CD4-positive, alpha-beta T cell (primary cell): ENCODE measurements around the gene RHBDF1. TPM values are rescaled to one million over a fixed set of nuclear protein-coding genes. Genes with fewer than 3 reads are reported as not detected.

ENCODE experiments used
- ATAC-seq: fragments of 200-7000 bp; cut with Tn5 transposase; one replicate; pipeline ENCODE4 v1.10.0; 2022; ENCODE audit warnings: mild to moderate bottlenecking; ENCODE audit not compliant: poor library complexity
- CTCF ChIA-PET: fragments of 350-600 bp; sonication (Branson Sonifier 250); formaldehyde crosslinking; loops from one replicate; lab custom pipeline; 2021; ENCODE audit warnings: antibody characterized with exemption, inconsistent platforms; lab: Charles Lee
- POLR2A ChIA-PET: fragments of 350-600 bp; sonication (Branson Sonifier 250); formaldehyde crosslinking; loops from one replicate; lab custom pipeline; 2021; ENCODE audit warnings: antibody characterized with exemption, inconsistent platforms; lab: Charles Lee
- DNase-seq, 14 experiments: peaks; one replicate each; pipeline ENCODE4 v3.0.0-alpha.2; 2013 to 2020; ENCODE audit warnings: mixed read lengths in 2 of 14
- H3K27ac ChIP-seq, 2 donors: one replicate each; pipeline versions ENCODE4 v1.5.1 to v1.7.0; 2013; ENCODE audit warnings: low read length in 2 of 2, low read depth in 1 of 2, mild to moderate bottlenecking in 1 of 2
- H3K27me3 ChIP-seq, 2 experiments: 1 replicate in 1 of 2; 2 replicates in 1 of 2; pipeline versions ENCODE4 v1.6.1 to v1.7.0; 2013; ENCODE audit warnings: low read length in 2 of 2, control low read depth in 1 of 2, mild to moderate bottlenecking in 1 of 2, moderate library complexity in 1 of 2; ENCODE audit not compliant: insufficient read depth in 2 of 2, control insufficient read depth in 1 of 2
- H3K36me3 ChIP-seq: one replicate; pipeline ENCODE4 v1.6.1; 2013; ENCODE audit warnings: low read length, control low read depth; ENCODE audit not compliant: insufficient read depth
- H3K4me1 ChIP-seq: one replicate; pipeline ENCODE4 v1.6.1; 2013; ENCODE audit warnings: low read length, control low read depth; ENCODE audit not compliant: insufficient read depth
- H3K4me3 ChIP-seq: one replicate; pipeline ENCODE4 v1.5.1; 2013; ENCODE audit warnings: mild to moderate bottlenecking, low read length, moderate library complexity
- H3K9me3 ChIP-seq, 2 experiments: 1 replicate in 1 of 2; 2 replicates in 1 of 2; pipeline versions ENCODE4 v1.6.1 to v1.7.0; 2013; ENCODE audit warnings: low read length in 2 of 2, mild to moderate bottlenecking in 2 of 2, control low read depth in 1 of 2, moderate library complexity in 1 of 2; ENCODE audit not compliant: control insufficient read depth in 1 of 2, insufficient read depth in 1 of 2
- H3K27ac Mint-ChIP-seq: one replicate; pipeline ENCODE4 v1.8.0; 2020; ENCODE audit warnings: mixed read lengths
- H3K27me3 Mint-ChIP-seq: one replicate; pipeline ENCODE4 v1.8.0; 2021; ENCODE audit warnings: mixed read lengths
- H3K36me3 Mint-ChIP-seq: one replicate; pipeline ENCODE4 v1.8.0; 2021; ENCODE audit warnings: low read depth, mixed read lengths
- H3K4me1 Mint-ChIP-seq: one replicate; pipeline ENCODE4 v1.8.0; 2021; ENCODE audit warnings: low read depth, mixed read lengths
- H3K4me3 Mint-ChIP-seq: one replicate; pipeline ENCODE4 v1.8.0; 2020; ENCODE audit warnings: mild to moderate bottlenecking, mixed read lengths
- H3K9me3 Mint-ChIP-seq: one replicate; pipeline ENCODE4 v1.8.0; 2020; ENCODE audit warnings: mixed read lengths
- intact Hi-C, 2 experiments: fragments of 100-400 bp; cut with DNase I in 1 of 2; cut with micrococcal nuclease in 1 of 2; formaldehyde crosslinking; loops; one replicate each; pipeline versions ENCODE4 v1.15.1 to v1.9.0; 2023 to 2025; cut with DNase I, micrococcal nuclease
- total RNA-seq, 174 experiments: library from RNA in 2 of 174; stranded (reverse) in 2 of 174; gene quantifications; one replicate each; pipeline ENCODE4 v1.2.3 and lab custom pipeline; 2021 to 2026
- TF ChIP-seq, protein P1 (sequence below): fragments of 200-600 bp; IDR thresholded peaks from one replicate; pipeline ENCODE4 v1.8.0; 2022; ENCODE audit warnings: antibody characterized with exemption, mild to moderate bottlenecking

The RHBDF1 gene
- total RNA-seq, 2 experiments from 2014 or later = 0.33 to 0.34 TPM

DNA sequence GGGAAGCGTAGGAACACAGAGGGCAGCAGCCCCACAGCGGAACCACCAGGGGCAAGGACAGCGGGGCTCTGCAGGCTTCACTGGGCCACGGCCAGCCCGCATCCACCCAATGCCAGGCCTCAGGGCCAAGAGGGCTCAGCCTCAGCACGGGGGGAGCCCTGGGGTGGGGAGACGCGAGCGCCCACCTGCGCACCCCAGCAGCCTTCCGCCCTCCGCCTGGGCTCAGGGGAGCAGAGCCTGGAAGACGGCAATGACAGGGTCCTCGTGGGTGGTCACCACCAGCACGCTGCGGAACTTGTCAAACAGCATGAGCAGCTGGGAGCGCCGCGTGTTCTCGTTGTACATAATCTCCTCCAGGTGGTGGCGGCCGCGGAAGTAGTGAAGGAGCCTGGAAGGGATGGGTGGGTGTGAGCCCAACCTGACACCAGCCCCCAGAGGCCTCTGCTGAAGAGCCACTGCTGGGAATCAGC lies 14.1 kb upstream of the RHBDF1 start:
- no peak overlapping the region for H3K27ac ChIP-seq
- Mint-ChIP-seq H3K4me3 (no peak overlapping the region), H3K4me1 (peaks cover 28% of the 10 kb centered on the region), H3K27ac (no peak overlapping the region), H3K36me3 (peaks cover 28% of the 10 kb centered on the region), H3K27me3 (no peaks in the 10 kb centered on the region), H3K9me3 (no peaks in the 10 kb centered on the region)
- TF ChIP-seq, protein P1, sequence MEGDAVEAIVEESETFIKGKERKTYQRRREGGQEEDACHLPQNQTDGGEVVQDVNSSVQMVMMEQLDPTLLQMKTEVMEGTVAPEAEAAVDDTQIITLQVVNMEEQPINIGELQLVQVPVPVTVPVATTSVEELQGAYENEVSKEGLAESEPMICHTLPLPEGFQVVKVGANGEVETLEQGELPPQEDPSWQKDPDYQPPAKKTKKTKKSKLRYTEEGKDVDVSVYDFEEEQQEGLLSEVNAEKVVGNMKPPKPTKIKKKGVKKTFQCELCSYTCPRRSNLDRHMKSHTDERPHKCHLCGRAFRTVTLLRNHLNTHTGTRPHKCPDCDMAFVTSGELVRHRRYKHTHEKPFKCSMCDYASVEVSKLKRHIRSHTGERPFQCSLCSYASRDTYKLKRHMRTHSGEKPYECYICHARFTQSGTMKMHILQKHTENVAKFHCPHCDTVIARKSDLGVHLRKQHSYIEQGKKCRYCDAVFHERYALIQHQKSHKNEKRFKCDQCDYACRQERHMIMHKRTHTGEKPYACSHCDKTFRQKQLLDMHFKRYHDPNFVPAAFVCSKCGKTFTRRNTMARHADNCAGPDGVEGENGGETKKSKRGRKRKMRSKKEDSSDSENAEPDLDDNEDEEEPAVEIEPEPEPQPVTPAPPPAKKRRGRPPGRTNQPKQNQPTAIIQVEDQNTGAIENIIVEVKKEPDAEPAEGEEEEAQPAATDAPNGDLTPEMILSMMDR = no peak
- no peaks in the 10 kb centered on the region for H3K9me3 ChIP-seq
- intact Hi-C loops = no loop called here
- ATAC-seq (no peak), DNase-seq (no peak)
- H3K4me1 ChIP-seq = peaks cover 23% of the 10 kb centered on the region
- H3K36me3 ChIP-seq = peaks cover 46% of the 10 kb centered on the region
- ChIA-PET POLR2A (no interaction called here), CTCF (interaction anchor here (1.0 to 1.3 kb wide), 2 partner anchors 10 to 276 kb away, joined by 3 to 5 read pairs; no protein-coding TSS in a partner anchor)
- H3K4me3 ChIP-seq = no peak overlapping the region
- no peaks in the 10 kb centered on the region for H3K27me3 ChIP-seq

DNA sequence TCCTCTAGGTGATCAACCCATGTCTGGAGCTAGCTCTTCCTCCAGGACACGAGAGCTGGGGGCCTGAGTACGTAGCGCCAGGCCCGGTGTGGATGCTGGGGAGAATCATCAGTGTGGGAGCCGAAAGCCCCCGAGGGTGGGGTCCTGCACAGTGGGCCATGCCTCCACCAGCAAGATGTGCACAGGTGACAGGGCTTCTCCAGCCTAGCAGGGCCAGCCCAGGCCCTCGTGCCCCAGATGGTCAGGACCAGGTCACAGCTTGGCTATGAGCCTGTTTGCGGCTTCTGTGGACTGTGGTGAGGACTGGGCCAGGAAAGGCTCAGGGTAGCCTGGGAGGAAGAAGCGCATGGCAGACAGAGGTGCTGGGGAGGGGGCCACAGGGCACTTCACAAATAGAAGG lies 13.4 kb upstream of the RHBDF1 start:
- Mint-ChIP-seq H3K9me3 (no peaks in the 10 kb centered on the region), H3K36me3 (peaks cover 28% of the 10 kb centered on the region), H3K4me1 (peaks cover 28% of the 10 kb centered on the region), H3K27me3 (no peaks in the 10 kb centered on the region), H3K4me3 (no peak overlapping the region), H3K27ac (no peak overlapping the region)
- peaks cover 25% of the 10 kb centered on the region for H3K4me1 ChIP-seq
- no peak overlapping the region for H3K27ac ChIP-seq
- ATAC-seq (no peak), DNase-seq (no peak)
- peaks cover 48% of the 10 kb centered on the region for H3K36me3 ChIP-seq
- H3K27me3 ChIP-seq = no peaks in the 10 kb centered on the region
- intact Hi-C loops = no loop called here
- no peak overlapping the region for H3K4me3 ChIP-seq
- POLR2A ChIA-PET = interaction anchor here (0.6 to 0.8 kb wide), 2 partner anchors 11 to 21 kb away, joined by 3 read pairs; no protein-coding TSS in a partner anchor
- TF ChIP-seq, protein P1 = no peak
- no peaks in the 10 kb centered on the region for H3K9me3 ChIP-seq
- CTCF ChIA-PET = interaction anchor here (0.6 kb wide), 1 partner anchor 53 kb away, joined by 3 read pairs; no protein-coding TSS in a partner anchor

DNA sequence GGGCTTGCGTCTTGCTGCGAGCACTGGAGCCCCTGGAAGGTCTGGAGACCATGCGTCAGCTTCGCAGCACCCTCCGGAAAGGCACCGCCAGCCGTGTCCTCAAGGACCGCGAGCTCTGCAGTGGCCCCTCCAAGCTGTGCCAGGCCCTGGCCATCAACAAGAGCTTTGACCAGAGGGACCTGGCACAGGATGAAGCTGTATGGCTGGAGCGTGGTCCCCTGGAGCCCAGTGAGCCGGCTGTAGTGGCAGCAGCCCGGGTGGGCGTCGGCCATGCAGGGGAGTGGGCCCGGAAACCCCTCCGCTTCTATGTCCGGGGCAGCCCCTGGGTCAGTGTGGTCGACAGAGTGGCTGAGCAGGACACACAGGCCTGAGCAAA lies 13.0 kb upstream of the RHBDF1 start:
- H3K36me3 ChIP-seq = peaks cover 49% of the 10 kb centered on the region
- ChIA-PET POLR2A (interaction anchor here (0.6 to 0.8 kb wide), 3 partner anchors 10 to 22 kb away, joined by 3 to 4 read pairs (median 3); no protein-coding TSS in a partner anchor), CTCF (interaction anchor here (0.6 to 1.3 kb wide), 2 partner anchors 20 to 54 kb away, joined by 3 read pairs; no protein-coding TSS in a partner anchor)
- Mint-ChIP-seq H3K27ac (no peak overlapping the region), H3K4me1 (peaks cover 28% of the 10 kb centered on the region), H3K4me3 (no peak overlapping the region), H3K27me3 (no peaks in the 10 kb centered on the region), H3K9me3 (no peaks in the 10 kb centered on the region), H3K36me3 (peaks cover 23% of the 10 kb centered on the region)
- no peaks in the 10 kb centered on the region for H3K9me3 ChIP-seq
- ATAC-seq = no peak
- H3K4me1 ChIP-seq = peaks cover 26% of the 10 kb centered on the region
- H3K27ac ChIP-seq = no peak overlapping the region
- intact Hi-C loops = no loop called here
- H3K4me3 ChIP-seq = no peak overlapping the region
- no peak for DNase-seq
- H3K27me3 ChIP-seq = no peaks in the 10 kb centered on the region
- TF ChIP-seq, protein P1 = no peak
